ENCODE measurements around the gene DUSP16.
A peak's percentile ranks its signal among the peaks of the same experiment; 100 is the strongest.
"Not testable (repeated sequence)": the region's sequence is repeated elsewhere in the genome, so short reads cannot be mapped to it uniquely, and the experiment has no call there.

Gene DUSP16

GRCh38 chr12:12498210-12498609, 64.5 kb downstream of the DUSP16 start:
- no peak for DNase-seq (ENCODE audit: low read depth in 2 of 2)

DNA sequence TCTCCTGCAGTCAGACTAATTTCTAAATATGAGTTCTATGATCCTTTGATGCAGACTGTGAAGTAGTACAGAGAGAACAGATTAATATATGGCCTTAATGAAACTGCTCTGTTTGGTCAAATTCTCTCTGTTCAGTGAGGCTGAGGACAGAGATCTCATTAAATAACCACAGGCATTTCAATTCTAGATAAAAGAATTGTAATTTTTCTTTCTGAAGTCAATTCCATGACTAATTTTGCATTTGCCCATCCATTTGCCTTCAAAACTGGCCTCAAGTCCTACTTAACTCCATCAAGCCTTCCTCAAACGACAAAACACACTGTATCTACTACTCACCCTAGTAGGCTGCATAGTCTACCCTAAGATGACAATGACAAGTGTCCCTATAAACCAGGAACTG, 67.1 kb downstream of the DUSP16 start:
- no peak for DNase-seq (ENCODE audit: low read depth in 2 of 2)

DNA sequence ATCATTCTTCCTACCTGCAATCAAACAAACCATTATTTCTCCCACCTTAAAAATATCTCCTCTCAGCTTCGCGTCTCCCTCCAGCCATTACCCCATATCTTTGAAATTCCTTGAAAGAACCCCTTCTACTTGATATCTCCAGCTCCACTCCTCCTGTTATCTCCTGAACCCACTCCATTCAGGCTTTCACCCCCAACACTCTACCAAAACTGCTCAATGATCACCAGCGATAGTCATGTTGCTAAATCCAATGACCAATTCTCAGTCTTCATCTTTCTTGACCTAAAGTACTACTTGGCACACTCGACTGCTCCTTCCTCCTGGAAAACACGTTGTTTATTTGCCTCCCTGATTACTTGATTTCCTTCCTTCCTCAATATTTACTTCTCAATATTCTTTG, 70.1 kb downstream of the DUSP16 start:
- DNase-seq (ENCODE audit: low read depth in 2 of 2): no peak

- no peak for DNase-seq (ENCODE audit: low read depth in 2 of 2)
Measured at GRCh38 chr12:12491606-12492005, 71.1 kb downstream of the DUSP16 start.

DNA sequence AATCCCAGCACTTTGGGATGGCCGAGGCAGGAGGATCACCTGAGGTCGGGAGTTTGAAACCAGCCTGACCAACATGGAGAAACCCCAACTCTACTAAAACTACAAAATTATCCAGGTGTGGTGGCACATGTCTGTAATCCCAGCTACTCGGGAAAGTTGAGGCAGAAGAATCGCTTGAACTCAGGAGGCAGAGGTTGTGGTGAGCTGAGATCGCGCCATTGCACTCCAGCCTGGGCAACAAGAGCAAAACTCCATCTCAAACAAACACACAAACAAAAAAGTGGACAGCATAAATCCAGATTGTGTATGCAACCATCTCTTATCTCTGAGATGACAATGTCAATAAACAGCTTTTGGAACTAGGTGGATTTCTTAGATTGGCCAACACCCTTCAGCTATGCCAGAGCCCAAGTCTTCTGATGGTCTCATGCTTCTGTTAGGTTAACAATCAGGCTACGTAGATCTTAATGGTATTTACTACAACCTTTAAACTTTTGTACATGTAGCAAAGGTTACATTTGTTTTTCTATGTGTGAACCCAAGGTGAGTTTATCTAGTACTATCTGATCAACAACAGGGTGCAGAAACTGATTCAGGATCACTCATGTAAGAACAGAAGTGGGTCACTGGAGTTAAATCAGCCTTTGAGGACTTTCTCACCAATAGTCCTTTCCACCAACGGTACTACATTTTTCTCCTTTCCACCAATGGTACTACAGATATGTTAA, 73.7 kb downstream of the DUSP16 start:
- no peak for DNase-seq (ENCODE audit: low read depth in 2 of 2)

DNA sequence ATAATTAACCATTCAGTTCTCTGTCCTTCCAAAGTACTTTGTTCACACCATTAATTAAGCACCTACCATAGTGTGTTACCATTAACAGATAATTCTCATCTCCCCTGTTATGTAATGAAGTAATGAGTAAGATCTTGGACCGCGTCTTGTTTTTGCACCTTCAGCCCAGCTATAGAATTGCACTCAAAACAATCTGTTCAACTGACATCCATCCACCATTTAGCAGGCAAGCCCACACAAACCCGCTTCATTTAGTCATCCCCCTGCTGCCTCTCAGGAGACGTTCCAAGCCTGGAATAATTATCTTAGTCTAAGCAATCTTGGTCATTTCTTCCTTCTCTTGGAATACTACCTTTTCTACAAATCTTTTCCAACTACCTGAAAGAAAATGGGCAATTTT, 74.4 kb downstream of the DUSP16 start:
- DNase-seq (ENCODE audit: low read depth in 2 of 2): no peak

- DNase-seq (ENCODE audit: low read depth in 2 of 2): no peak
Measured at GRCh38 chr12:12487490-12487889, 75.2 kb downstream of the DUSP16 start.

DNA sequence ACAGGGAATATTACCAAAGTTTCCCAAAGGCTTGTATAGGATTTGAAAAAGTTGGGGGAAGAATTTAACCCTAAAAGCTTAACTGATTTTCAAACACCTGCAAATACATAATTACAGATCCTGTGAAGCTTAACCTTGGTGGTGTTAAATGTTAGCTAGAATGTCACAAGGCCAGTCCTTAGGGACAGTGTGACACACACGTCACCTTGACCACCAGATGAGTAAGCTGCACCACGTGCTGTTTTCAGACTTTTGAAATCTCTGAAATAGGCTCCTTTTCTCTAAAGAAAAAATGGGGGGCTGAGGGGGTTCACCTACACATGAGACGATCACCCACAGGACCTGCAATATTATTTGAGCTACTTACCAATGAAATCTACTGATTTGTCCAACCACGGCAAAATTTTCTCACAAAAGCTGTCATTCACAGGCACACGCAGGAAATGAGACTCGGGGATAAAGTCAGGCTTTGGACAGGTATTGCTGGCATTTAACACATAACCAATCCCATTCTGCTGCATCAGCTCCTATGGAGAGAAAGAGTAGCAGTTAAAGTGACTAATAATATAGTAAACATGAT, 75.9 kb downstream of the DUSP16 start:
- no peak for DNase-seq (ENCODE audit: low read depth in 2 of 2)

- no peak for DNase-seq (ENCODE audit: low read depth in 2 of 2)
Measured at GRCh38 chr12:12483438-12483837, 79.2 kb downstream of the DUSP16 start.

- DNase-seq (ENCODE audit: low read depth in 2 of 2): no peak
Measured at GRCh38 chr12:12482959-12483358, 79.7 kb downstream of the DUSP16 start.

- DNase-seq (ENCODE audit: low read depth in 2 of 2): no peak
Measured at GRCh38 chr12:12482150-12482761, 80.4 kb downstream of the DUSP16 start.

- no peak for DNase-seq (ENCODE audit: low read depth in 2 of 2)
Measured at GRCh38 chr12:12481631-12482030, 81.0 kb downstream of the DUSP16 start.

DNA sequence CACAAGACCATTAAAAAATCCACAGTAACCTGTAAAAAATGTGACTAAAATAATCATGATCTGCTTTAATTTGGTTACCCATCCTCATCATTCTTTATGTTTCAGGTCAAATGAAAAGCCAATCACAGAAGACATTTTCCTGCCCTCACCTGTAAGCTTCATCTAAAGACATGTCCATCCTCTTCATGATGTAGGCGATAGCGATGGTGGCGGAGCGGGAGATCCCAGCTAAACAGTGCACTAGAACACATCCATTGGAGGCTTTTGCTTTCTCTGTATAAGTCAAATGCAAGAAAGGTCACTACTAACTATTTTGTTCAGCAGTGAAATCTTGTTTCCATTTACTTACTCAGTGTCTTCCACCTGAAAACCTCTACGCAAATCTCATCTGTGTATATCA, 82.6 kb downstream of the DUSP16 start:
- DNase-seq (ENCODE audit: low read depth in 2 of 2): no peak

GRCh38 chr12:12477532-12477890, 85.2 kb downstream of the DUSP16 start:
- DNase-seq (ENCODE audit: low read depth in 2 of 2): no peak

GRCh38 chr12:12476857-12477531, 85.7 kb downstream of the DUSP16 start:
- no peak for DNase-seq (ENCODE audit: low read depth in 2 of 2)

GRCh38 chr12:12474931-12475795, 87.5 kb downstream of the DUSP16 start:
- DNase-seq (ENCODE audit: low read depth in 2 of 2): peak in 1 of 2 donors; percentile 44

GRCh38 chr12:12474471-12474928, 88.2 kb downstream of the DUSP16 start:
- peak in 1 of 2 donors; percentile 39 for DNase-seq (ENCODE audit: low read depth in 2 of 2)

- no peak for DNase-seq (ENCODE audit: low read depth in 2 of 2)
Measured at GRCh38 chr12:12473223-12473622, 89.4 kb downstream of the DUSP16 start.

GRCh38 chr12:12471982-12472961, 90.4 kb downstream of the DUSP16 start:
- not testable (repeated sequence) for DNase-seq (ENCODE audit: low read depth in 2 of 2)

DNA sequence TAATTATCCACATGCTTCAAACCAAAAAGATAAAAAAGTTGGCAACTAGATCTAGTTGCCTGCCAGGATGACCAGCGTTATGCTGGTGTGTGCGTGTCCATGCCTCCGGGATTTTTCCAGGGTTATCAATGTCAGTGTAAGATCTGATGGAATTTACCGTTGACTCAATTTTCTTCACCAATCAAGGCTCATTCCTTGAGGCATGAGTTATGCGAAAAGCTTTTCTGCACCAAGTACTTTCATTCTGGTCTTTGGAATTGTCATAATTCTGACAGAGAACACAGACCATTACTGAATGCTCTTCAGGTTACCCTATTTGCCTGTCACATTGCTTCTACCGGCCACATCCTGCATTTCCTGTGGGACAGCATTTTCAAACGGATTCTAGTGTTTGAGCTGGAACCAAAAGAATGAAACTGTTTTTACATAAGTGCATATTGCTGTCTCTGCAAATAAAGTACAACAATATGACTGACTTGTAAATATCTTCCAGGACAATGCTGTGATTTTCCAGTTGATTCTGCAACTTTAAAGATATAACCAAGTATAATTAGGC, 91.8 kb downstream of the DUSP16 start:
- DNase-seq (ENCODE audit: low read depth in 2 of 2): no peak
